Suppressor macrophage (primary cell): ENCODE data around the gene TPCN2.
"Not testable (repeated sequence)": the region's sequence is repeated elsewhere in the genome, so short reads cannot be mapped to it uniquely, and the experiment has no call there.

Experiments used
- DNase-seq, 4 experiments: peaks; one replicate each; pipeline ENCODE4 v3.0.0-alpha.2; 2020 to 2022

The TPCN2 gene

DNA sequence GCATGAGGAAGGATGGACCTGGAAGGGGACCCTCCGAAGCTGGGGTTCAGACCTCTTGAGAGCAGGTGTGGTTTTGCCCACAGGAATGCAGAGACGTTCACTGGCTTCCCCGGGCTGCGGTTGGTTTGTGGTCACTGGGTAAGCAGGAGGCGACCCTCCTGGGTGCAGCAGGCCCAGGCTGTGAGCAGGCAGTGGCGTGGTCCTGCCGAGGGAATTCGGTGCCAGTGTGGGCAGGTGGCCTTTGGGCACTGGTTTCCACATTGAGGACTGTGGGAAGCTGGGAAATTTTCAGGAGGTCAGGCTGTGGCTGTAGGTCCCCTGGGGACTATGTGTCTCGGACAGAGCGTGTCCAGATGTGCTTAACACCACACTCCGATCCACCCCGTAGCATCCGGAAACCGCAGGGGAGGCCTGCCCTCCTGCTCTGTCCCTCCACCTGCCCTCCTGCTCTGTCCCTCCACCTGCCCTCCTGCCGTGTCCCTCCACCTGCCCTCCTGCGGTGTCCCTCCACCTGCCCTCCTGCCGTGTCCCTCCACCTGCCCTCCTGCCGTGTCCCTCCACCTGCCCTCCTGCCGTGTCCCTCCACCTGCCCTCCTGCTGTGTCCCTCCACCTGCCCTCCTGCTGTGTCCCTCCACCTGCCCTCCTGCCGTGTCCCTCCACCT lies 27.5 kb downstream of the TPCN2 start:
- DNase-seq, result no peak

GRCh38 chr11:69076977-69077376 lies 28.2 kb downstream of the TPCN2 start:
- not testable (repeated sequence) for DNase-seq

GRCh38 chr11:69078508-69078907 lies 29.8 kb downstream of the TPCN2 start:
- DNase-seq, result no peak

DNA sequence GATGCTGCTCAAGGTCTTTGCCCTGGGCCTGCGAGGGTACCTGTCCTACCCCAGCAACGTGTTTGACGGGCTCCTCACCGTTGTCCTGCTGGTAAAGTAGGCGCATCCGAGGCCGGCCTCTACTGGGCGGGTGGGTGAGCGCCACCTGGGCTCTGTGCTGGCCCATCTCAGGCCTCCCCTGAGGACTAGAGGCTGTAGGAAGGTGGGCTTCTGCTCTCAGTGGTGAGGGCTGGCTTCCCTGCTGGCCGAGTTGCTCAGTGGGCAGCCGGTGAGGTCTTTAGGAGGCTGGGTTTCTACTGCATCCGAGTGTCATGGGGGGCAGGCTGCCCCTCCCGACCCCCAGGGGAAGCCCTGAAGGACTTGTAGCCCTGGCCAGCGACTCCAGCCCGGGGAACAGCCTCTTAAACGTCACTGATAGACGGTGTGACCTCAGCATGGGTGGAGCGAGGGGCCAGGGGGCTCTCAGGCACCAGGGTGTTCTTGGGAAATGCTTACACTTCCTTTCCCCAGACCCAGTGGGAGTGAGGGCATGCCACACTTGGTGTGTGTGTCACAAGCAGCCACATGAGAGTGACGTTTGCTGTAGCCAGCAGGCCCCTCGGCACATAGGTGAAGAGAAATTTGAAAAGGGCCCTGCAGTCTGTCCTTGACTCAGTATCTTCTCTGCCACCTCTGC lies 30.3 kb downstream of the TPCN2 start:
- DNase-seq, result peak; percentile 94 to 98 (median 94)

DNA sequence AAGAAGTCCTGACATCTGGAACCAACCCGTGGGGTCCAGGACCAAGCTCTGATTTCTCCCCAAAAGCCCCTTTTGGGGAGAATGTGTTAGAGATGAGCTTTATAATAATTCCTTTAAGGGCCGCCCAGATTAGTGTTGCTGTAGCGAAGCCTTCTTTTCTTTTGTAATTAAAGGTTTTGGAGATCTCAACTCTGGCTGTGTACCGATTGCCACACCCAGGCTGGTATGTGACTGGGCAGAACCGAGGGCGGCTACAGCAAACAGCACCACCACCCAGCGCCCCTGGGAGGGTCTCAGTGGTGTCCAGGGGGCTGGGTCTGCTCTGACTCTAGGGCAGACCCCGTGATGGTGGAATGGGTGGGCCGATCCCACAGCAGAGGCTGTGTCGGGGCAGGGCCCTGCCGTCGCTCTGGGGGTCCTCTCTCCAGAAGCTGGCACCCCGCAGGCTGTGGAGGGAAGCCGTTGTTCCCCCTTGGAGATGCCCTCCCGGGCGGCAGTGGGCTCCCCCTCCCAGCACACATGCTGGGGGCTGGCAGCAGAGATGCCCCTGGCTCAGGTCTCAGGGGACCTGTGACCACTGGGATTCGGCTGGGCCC lies 31.0 kb downstream of the TPCN2 start:
- DNase-seq, result peak; percentile 30 to 53 (median 41)

GRCh38 chr11:69080257-69080995 lies 31.7 kb downstream of the TPCN2 start:
- DNase-seq, result peak; percentile 78 to 85 (median 80)

DNA sequence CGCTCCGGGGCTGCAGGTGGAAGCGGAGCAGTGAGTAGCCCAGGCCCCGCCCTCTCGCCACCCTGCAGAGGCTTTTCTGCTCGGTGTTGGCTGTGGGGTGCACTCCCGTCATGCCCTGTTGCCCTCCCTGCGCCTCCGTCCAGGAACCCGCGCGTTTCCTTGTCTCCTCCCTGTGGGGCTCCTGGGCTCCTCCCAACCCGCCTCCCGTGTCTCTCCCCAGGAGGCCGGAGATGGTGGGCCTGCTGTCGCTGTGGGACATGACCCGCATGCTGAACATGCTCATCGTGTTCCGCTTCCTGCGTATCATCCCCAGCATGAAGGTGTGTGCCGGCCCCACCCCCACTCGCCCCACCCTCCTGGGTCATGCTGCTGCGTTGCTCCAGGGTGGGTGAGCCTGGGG lies 32.4 kb downstream of the TPCN2 start:
- no peak for DNase-seq

- DNase-seq, result no peak
These were observed 35.0 kb downstream of the TPCN2 start for GRCh38 chr11:69083531-69084247.

- no peak for DNase-seq
These were observed 35.6 kb downstream of the TPCN2 start for GRCh38 chr11:69084371-69084770.

DNA sequence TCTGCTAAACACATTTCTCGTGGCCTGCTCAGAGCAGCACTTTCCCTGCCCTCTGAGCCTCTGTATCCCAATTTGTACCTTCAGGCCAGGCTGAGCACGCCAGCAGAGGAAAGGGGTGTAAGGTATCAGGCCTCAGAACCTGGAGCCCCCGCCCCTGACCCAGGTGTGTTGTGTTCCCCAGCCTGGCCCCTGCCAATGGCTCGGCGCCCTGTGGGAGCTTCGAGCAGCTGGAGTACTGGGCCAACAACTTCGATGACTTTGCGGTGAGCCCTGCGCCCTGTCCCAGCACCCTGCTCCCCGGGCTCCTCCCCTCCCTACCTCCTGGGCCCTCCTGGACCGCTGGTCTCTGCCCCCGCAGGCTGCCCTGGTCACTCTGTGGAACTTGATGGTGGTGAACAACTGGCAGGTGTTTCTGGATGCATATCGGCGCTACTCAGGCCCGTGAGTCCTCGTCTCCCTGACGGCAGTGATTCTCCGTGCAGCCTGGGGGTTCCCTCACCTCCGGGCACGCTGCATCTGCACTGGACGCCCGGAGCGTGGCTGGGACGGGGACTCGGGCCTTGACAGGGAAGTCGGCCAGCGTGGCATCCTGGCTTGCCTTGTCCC lies 36.9 kb downstream of the TPCN2 start:
- DNase-seq, result no peak

DNA sequence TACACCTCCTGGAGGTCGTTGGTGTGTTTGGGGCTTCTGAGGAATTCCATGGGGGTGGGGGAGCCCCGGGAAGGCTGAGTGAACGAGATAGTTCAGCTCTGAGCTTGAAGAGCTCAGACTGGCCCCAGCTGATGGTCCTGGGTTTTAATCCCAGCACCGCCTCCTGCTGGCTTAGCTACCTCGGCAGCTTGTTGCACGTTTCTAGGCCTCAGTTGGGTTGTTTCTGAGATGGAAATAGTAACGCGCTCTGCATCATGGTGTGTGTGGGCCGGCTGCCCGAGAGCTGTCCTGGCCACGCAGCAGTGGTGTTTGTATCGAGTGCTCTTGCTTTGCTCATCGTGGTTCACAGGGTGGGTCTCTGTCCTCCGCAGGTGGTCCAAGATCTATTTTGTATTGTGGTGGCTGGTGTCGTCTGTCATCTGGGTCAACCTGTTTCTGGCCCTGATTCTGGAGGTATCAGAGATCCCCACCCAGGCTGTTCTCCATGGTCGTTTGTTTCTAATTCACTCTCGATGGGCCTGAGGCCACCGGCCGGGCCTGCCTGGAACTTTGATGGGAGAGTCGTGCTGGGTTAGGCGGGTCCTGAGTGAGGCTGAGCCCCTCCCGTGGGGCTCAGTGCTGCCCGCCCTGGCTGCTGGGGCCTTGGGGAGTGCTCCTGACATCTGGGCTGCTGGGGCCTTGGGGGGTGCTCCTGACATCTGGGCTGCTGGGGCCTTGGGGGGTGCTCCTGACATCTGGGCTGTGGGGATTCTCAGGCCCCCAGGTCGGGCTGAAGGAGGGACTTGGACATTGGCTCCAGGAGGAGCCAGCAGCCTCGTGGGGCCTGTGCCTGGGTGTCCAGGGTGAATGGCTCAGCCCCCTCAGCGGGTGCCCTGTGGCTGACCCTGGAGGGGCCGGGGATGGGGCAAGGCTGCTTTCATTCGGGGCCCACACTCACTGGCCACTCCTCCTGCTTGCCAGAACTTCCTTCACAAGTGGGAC lies 37.7 kb downstream of the TPCN2 start:
- DNase-seq, result no peak

DNA sequence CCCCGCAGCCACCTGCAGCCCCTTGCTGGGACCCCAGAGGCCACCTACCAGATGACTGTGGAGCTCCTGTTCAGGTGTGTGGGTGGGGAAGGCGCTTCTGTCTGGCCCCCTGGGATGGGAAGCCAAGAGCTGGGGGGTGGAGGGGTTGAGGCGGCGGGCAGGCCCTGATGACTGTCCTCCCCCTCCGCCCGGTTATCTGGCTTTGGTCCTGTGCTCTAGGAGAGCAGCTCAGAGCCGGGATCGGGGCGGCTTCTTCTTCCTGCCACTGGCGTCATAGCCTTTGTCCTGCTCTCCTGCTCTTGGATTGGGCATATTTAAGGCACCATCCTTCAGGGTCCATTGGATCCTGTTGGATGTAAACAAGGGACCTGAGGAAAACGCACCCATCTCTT lies 38.4 kb downstream of the TPCN2 start:
- no peak for DNase-seq

GRCh38 chr11:69087811-69088210 lies 39.1 kb downstream of the TPCN2 start:
- DNase-seq, result no peak

DNA sequence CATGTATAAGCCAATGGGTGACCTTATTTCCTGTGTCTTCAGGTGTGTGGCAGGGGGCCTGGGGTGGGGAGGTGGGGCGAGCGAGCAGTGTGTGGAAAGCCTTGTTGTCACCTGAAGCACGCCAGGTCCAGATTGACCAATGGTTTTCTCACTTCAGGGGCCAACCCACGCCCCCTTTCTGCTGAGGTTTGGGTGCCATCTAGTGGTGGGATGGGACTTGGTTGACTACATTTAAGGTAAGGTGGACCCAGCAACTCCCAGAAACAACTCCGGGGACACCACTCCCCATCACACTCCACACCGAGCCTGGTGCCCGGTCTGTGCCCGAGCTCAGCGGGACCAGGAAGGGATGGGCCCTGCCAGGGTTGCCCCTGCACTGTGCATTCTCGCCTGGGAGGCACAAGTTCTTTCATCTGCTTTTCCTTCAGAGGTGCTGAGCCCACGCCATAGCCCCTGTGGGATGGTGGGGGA lies 40.0 kb downstream of the TPCN2 start:
- DNase-seq, result peak; percentile 76 to 86 (median 85)

DNA sequence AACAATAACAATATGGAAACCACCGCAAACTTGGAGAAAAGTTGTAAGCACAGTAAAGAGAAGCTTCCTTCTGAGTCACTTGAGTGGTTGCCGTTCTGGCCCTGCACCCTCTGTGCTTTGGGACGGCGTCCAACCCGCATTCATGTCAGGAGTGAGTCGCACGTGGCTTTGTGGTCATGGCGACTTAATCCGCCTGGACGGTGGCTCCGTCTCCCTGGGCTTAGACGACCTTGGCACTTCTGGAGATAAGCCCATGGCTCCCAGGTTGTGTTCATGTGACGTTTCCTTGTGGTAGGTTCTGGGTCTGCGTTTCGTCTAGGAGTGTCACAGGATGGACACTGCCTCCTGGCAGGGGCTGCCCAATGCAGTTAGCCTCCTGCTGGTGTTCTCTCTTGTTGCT lies 40.5 kb downstream of the TPCN2 start:
- peak in 2 of 4 experiments; percentile 33 to 38 for DNase-seq

DNA sequence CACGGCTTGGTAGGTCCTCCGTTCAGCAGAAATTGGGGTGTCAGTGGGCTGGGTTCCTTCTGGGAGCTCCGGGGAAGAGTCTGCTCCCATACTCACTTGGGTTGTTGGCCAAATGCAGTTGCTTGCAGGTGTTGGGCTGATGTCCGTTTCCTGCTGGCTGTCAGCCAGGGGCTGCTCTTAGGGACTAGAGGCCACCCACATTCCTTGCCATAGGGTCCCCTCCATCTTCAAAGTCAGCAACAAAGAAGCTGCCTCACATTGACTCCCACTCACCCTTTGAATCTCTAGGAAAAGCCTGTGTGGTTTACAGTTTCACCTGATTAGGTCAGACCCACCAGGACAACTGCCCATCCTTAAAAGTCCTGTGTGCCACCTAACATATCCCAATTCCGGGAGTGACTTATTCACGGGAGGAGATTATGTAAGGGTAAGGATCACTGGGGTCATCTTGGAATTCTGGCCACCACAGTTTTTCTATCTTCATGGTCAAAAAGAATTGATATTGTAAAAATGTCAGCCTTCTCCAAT lies 43.0 kb downstream of the TPCN2 start:
- no peak for DNase-seq

- DNase-seq, result no peak
These were observed 43.5 kb downstream of the TPCN2 start for GRCh38 chr11:69092263-69092662.

GRCh38 chr11:69093106-69093505 lies 44.4 kb downstream of the TPCN2 start:
- no peak for DNase-seq

- DNase-seq, result no peak
These were observed 45.6 kb downstream of the TPCN2 start for GRCh38 chr11:69094111-69094914.

- DNase-seq, result no peak
These were observed 46.2 kb downstream of the TPCN2 start for GRCh38 chr11:69094915-69095290.
